ENCODE measurements around the gene OR13J1.
"Not testable (repeated sequence)": the region's sequence is repeated elsewhere in the genome, so short reads cannot be mapped to it uniquely, and the experiment has no call there.

The OR13J1 gene

GRCh38 chr9:35870351-35870923 is at the start of gene OR13J1:
OR13J1 (minus strand) TSS chr9:35870401; CDS start chr9:35870401, 0 bp downstream.
- DNase-seq (ENCODE audit: low read depth in 2 of 2) = no peak

GRCh38 chr9:35919212-35920008 is 49.2 kb upstream of the OR13J1 start:
- no peak for DNase-seq (ENCODE audit: low read depth in 2 of 2)

- no peak for DNase-seq (ENCODE audit: low read depth in 2 of 2)
Observed at GRCh38 chr9:35918780-35919179, 48.6 kb upstream of the OR13J1 start.

GRCh38 chr9:35917261-35917660 is 47.1 kb upstream of the OR13J1 start:
- DNase-seq (ENCODE audit: low read depth in 2 of 2) = no peak

- DNase-seq (ENCODE audit: low read depth in 2 of 2) = no peak
Observed at GRCh38 chr9:35915681-35916294, 45.6 kb upstream of the OR13J1 start.

GRCh38 chr9:35914301-35914807 is 44.2 kb upstream of the OR13J1 start:
- no peak for DNase-seq (ENCODE audit: low read depth in 2 of 2)

GRCh38 chr9:35913429-35913828 is 43.2 kb upstream of the OR13J1 start:
- not testable (repeated sequence) for DNase-seq (ENCODE audit: low read depth in 2 of 2)

- DNase-seq (ENCODE audit: low read depth in 2 of 2) = no peak
Observed at GRCh38 chr9:35912791-35913400, 42.7 kb upstream of the OR13J1 start.

GRCh38 chr9:35911690-35912089 is 41.5 kb upstream of the OR13J1 start:
- DNase-seq (ENCODE audit: low read depth in 2 of 2) = no peak

GRCh38 chr9:35910613-35911359 is 40.6 kb upstream of the OR13J1 start:
- no peak for DNase-seq (ENCODE audit: low read depth in 2 of 2)

GRCh38 chr9:35909687-35910612 is 39.7 kb upstream of the OR13J1 start:
- DNase-seq (ENCODE audit: low read depth in 2 of 2) = no peak

GRCh38 chr9:35909274-35909673 is 39.1 kb upstream of the OR13J1 start, which contains the start of gene SPAAR:
SPAAR (plus strand) TSS chr9:35909490; CDS start chr9:35910464, 974 bp downstream.
- DNase-seq (ENCODE audit: low read depth in 2 of 2) = no peak

- no peak for DNase-seq (ENCODE audit: low read depth in 2 of 2)
Observed at GRCh38 chr9:35908504-35909125, 38.4 kb upstream of the OR13J1 start.

GRCh38 chr9:35907711-35908503 is 37.7 kb upstream of the OR13J1 start:
- DNase-seq (ENCODE audit: low read depth in 2 of 2) = no peak

- no peak for DNase-seq (ENCODE audit: low read depth in 2 of 2)
Observed at GRCh38 chr9:35906923-35907699, 36.9 kb upstream of the OR13J1 start.

- DNase-seq (ENCODE audit: low read depth in 2 of 2) = no peak
Observed at GRCh38 chr9:35905912-35906679, 35.9 kb upstream of the OR13J1 start, which contains the start of gene HRCT1. HRCT1 (plus strand) TSS chr9:35906202; CDS start chr9:35906288, 86 bp downstream.

- no peak for DNase-seq (ENCODE audit: low read depth in 2 of 2)
Observed at GRCh38 chr9:35905051-35905781, 35.0 kb upstream of the OR13J1 start.

Measured in stimulated activated CD4-positive, alpha-beta T cell treated with anti-CD3 and anti-CD28 coated beads, Interleukin-1b, Interleukin-23, amount 100 ng/mL, for 1 hour (primary cell).